ENCODE measurements around the gene VRK3.
A peak's percentile ranks its signal among the peaks of the same experiment; 100 is the strongest.
"Not testable (repeated sequence)": the region's sequence is repeated elsewhere in the genome, so short reads cannot be mapped to it uniquely, and the experiment has no call there.

The VRK3 gene

DNA sequence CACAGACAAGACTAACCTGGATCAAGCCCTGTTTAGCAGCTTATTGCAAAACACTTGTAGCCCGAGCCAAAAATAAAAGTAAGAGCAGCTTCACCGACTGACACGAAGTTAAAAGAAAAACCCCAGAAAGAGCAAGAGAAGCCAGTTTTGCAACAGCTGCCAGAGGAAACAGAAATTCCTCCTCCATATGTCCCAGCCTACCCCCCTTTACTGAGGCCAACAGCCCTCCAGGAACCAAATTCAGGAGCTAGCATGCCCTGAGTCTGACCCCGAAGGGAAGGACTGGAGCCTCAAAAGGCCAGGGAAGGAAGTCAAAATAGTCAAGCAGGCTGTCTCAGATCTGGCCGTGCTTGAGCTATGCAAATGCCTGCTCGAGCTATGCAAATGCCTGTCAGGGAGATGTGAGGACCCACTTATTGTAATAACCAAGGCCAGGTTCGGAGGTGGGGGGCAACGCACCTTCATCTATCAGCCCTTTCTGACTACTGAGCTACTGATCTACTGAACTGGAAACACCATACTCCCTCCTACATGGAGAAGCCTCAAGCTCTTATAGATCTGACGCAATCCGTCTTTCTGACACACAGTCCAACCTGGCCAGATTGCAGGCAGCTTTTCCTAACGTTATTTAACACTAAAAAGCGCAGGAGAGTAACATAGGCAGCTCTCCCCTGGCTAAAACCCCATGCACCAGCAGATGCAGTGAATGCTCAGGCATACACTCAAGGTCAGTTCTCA is 70.9 kb downstream of the VRK3 start:
- peak; percentile 29 for DNase-seq

DNA sequence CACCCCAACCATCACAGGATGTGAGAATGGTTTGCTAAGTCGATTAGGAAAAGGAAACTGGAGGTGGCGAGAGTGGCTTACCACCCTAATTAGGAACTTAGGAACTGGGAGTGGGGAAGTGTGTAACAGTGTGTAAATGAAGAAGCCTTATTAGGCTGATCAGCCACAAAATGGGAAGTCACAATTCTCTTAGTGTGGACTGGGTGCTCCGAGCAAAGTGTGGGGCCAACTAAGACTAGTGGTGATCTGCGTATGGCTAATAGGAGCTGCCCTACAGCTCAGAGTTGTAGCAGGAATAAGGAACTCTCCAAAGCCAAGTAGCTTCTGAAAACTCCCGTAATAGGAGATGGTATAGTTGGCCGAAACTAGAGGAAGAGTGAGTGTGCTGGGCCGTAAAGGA is 71.8 kb downstream of the VRK3 start:
- no peak for DNase-seq

DNA sequence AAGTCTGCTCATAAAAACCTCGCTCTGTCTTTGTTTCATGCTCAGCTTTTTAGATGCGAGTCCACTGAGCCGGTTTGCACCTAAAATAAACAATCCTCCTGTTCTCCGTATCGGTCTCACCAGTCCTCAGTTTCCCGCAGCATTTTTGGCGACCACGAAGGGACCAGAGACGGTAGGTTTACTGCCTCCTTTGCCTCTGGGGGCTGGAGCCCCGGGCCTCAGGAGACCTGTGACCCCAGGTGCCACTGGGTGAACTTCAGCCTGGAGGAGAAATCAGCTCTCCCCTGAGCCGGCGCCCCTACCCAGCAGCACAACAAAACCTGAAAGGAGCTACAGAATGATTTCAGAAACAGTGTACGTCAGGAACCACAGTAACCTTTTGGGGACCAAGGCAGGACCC is 72.3 kb downstream of the VRK3 start:
- DNase-seq, result no peak

- no peak for DNase-seq
Observed at GRCh38 chr19:49952479-49952836, 72.7 kb downstream of the VRK3 start.

GRCh38 chr19:49951806-49952478 is 73.2 kb downstream of the VRK3 start:
- no peak for DNase-seq

DNA sequence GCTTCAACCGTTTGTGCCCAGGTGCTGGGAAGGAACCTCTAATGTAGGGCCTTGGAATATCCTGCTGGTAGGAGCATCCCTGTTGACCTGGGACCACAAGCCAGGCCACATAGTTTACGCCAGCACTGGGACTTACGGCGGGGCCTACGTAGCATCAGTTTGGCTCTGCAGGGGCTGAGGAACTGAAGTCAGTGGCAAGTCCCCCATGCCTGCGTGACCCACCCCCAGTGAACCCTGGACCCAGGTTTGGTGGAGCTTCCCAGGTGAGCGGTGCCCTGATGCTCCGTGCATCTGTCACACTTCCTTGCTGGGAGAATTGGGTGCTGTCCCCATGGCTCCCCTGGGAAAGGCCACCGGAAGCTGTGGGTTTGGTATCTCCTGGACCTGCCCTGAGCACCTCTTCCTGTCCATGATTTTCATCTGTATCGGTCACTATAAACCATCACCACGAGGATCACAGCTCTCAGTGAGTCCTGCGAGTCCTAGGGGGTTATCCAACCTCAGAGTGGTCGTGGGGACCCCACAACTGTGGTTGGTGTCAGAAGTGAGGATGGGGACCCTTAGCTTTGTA is 74.1 kb downstream of the VRK3 start:
- DNase-seq, result no peak

- DNase-seq, result no peak
Observed at GRCh38 chr19:49950590-49950948, 74.6 kb downstream of the VRK3 start.

- DNase-seq, result no peak
Observed at GRCh38 chr19:49949742-49950589, 75.2 kb downstream of the VRK3 start.

GRCh38 chr19:49946415-49946814 is 78.8 kb downstream of the VRK3 start:
- no peak for DNase-seq

DNA sequence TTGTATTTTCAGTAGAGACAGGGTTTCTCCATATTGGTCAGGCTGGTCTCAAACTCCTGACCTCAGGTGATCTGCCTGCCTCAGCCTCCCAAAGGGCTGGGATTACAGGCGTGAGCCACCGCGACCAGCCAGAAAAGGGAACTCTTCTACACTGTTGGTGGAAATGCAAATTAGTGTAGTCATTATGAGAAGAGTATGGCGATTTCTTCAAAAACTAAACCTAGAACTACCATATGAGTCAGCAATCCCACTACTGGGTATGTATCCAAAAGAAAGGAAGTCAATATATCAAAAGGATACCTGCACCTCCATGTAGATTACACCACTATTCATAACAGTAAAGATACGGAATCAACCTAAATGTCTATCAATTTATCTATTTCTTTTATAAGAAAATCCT is 80.6 kb downstream of the VRK3 start:
- DNase-seq, result not testable (repeated sequence)

DNA sequence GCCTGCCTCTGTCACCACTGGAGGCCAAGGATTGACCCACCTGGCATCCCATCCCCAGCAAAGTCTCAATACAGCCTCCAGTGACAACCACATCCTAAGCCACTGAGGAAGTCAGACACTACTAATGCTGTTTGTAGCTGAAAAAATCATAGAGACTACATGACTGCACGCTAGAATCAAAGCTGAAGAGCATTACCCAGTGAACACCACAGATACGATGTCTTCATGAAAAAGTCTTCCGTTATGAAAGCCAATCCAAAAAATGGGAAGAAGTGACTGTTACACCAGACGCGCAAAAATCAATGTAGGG is 84.7 kb downstream of the VRK3 start:
- DNase-seq, result no peak

- DNase-seq, result no peak
Observed at GRCh38 chr19:49939721-49940481, 85.3 kb downstream of the VRK3 start.

GRCh38 chr19:49938662-49939061 is 86.5 kb downstream of the VRK3 start:
- no peak for DNase-seq

DNA sequence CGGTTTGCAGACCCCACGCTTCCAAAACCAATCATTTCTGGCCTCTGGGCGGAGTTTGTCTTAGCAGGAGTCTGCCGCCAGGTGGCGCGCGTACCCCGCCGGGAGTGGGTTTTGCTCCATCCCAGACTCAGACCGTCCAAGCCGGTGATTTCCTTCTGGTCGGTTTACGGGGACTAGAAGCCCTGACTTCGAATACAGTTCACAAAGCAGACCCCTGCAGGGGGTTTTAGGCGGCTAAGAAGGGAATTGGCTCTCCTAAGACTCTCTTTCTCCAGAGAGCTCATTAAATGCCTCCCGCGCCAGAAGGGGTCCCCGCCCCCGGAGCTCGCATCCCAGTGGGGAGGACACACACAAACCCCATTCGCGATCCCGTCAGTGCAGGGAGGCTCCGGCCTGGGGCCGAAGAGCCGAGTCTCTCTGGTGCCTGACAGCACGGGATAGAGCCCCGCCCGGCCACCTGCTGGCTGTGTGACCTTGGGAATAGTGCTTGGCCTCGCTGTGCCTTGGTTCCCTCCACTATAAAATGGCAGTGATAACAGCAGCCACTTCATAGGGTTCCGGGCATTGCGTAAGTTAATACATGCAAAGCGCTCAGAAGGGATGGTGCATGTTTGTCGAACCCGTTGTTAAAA is 87.3 kb downstream of the VRK3 start:
- peak; percentile 56 for DNase-seq

GRCh38 chr19:49936549-49936948 is 88.6 kb downstream of the VRK3 start:
- no peak for DNase-seq

GRCh38 chr19:49933643-49934042 is 91.5 kb downstream of the VRK3 start:
- DNase-seq, result no peak

- DNase-seq, result no peak
Observed at GRCh38 chr19:49932731-49933131, 92.4 kb downstream of the VRK3 start.

- DNase-seq, result no peak
Observed at GRCh38 chr19:49932041-49932451, 93.1 kb downstream of the VRK3 start.

DNA sequence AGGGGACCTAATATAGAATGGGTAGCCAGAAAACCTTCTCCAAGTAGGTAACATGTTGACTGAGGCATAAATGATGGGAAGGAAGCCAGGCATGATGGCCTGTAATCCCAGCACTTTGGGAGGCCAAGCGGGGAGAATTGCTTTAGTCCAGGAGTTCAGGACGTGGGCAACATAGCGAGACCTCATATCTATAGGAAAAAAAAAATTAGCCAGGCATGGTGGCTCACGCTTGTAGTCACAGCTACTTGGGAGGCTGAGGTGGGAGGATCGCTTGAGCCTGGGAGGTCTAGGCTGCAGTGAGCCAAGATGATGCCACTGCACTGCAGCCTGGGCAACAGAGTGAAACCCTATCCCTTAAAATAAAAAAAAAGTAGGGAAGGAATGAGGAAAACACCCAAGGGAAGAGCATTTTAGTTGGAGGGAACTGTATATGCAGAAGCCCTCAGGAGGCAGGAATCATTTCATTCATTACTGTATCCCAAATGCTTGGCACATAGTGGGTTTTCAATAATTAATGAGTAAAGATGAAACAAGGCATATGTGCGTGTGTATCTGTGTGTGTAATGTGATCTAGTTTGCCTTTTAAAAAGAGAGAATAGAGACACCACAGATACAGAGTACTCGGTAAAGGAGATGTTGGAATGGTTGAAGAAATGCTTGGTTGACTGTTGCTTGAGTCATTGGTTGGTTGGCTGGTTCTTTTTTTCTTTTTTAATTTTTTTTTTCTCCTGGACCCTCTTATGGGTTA is 93.7 kb downstream of the VRK3 start:
- no peak for DNase-seq

DNA sequence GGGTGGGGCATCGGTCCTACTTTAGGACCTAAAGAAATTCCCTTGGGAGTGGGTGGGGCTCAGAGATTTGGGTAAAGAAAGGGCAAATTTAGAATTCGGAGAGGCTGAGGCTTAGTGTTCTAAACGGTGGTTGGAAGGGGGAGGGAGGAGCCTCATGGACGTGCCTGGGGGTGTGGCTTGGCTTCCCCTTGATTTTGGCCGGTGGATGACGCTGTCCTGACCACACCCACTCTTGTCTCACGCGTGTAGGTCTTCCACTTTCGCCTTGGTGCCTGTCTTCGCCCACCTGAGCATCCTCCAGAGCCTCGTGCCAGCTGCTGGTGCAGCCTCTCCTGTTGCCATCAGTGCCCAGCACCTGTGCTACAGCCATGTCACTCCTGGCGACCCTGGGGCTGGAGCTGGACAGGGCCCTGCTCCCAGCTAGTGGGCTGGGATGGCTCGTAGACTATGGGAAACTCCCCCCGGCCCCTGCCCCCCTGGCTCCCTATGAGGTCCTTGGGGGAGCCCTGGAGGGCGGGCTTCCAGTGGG is 94.6 kb downstream of the VRK3 start:
- no peak for DNase-seq
